ENCODE measurements around the gene SSTR3.
"Not testable (repeated sequence)": the region's sequence is repeated elsewhere in the genome, so short reads cannot be mapped to it uniquely, and the experiment has no call there.

SSTR3 gene

GRCh38 chr22:37212174-37212906 lies at the start of gene SSTR3:
Gene SSTR3, minus strand, starts transcription at chr22:37212477. Its CDS starts 4,674 bp downstream, at chr22:37207803.
- DNase-seq (ENCODE audit: low spot score), result no peak

DNA sequence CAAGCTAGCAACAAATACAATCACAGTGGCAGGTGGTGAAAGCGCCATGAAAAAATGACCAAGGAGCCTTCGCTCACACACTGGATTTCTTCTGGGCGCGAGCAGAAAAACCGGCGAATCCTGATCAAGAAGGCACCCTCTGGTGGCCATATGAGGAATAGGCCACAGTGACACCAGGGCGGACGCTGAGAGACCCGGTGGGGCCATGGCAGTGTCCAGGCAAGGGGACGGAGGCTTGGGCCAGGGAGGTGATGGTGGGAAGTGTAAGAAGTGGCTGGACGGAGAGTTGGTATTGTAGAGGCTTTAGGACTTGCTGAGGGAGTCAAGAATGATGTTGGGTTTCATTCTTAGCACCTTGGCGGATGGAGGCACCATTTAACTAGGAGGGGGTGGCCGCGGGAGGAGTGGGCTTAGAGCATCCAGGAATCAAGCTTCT lies 48.6 kb upstream of the SSTR3 start:
- DNase-seq (ENCODE audit: low spot score), result peak; percentile 67

GRCh38 chr22:37260155-37260795 lies 48.0 kb upstream of the SSTR3 start:
- DNase-seq (ENCODE audit: low spot score), result no peak

DNA sequence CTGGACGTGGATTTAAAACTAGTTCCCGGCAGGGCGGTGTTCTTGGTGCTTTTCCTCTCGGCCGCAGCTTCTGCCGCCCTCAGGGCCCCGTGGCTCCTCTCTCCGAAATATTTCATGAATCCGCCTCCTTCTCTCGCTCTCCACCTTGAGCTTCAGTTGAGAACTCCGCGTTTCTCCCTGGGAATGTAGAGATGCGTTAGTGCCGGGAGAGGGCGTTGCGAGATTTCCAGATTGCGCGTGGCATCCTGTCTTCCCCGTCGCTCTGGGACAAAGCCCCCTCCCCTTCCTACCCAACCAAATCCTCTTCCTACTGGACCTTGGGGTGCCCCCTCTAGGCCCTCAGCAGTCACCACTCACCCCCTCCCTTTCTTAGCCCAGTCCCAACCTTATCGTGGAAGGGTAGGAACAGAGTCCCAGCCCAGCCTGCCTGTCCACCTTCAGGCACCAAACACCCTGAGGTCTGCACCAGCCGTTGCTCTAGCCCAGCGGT lies 47.3 kb upstream of the SSTR3 start:
- peak; percentile 50 for DNase-seq (ENCODE audit: low spot score)

DNA sequence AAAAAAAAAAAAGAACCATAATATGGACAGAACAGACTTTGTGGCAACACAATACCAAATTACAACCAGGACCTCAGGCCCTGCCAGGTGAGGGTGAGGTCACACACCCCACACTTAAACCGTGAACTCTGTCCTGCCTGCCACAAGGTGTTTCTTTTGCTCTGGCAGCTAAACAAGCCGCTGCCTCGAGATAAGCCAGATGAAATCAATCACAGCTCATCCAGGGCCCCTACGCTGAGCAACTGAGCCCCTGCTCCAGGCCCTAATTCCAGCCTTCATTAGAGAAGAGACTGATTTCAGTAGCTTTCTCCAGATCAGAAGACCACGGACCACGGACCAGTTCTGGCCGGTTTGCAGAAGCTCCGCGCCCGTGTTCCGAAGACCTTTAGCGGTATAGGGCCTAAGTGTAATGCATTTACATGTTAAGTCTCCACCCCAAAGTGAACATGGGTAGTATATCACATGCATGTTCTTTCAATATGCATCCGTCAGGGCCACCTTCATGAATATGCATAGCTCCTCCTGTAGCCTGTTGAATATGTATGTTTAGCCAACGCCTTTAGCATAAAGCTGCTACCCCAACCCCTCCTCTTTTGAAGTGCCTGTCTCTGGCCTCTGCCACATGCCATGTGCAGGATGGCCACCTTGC lies 46.6 kb upstream of the SSTR3 start:
- no peak for DNase-seq (ENCODE audit: low spot score)

DNA sequence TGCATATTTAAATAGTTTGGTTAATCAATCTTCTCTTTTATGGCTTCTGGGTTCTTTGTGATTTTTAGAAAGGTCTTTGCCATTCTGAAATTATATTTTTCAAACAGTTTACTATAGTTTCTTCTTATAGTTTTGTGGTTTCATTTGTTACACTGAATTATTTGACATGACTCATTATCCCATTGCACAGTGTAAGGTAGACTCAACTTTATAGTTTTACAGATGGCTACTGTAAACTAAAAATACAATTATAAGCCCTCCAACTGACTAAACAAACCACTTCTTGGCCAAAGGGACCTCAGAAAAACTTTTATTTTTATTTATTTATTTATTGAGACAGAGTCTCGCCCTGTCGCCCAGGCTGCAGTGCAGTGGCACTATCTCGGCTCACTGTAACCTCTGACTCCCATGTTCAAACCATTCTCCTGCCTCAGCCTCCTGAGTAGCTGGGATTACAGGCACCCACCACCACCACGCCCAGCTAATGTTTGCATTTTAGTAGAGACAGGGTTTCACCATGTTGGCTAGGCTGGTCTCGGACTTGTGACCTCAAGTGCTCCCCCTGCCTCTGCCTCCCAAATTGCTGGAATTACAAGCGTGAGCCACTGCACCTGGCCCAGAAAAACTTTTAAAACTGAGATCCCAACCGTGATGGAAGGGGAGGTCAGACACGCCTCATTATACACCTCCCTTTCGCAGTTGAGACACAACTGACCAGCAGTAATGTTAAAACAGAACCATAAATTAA lies 45.9 kb upstream of the SSTR3 start:
- no peak for DNase-seq (ENCODE audit: low spot score)

- no peak for DNase-seq (ENCODE audit: low spot score)
Observed at GRCh38 chr22:37256075-37256726, 43.9 kb upstream of the SSTR3 start.

- no peak for DNase-seq (ENCODE audit: low spot score)
Observed at GRCh38 chr22:37255558-37256006, 43.3 kb upstream of the SSTR3 start.

DNA sequence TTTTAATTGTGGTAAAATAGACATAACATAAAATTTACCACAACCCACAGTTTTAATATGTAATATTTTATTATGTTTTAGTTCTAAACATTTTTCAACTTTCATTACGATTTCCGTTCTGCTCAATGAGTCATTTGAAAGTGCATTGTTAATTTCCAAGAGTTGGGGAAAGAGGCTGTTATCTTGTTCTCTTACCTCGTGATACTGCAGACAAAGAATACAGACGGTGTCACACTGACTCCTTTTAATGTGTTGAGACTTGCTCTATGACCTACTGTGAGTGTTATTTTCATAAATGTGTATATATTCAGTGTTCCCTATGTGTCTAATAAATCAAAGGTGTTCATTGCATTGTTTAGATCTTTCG lies 42.6 kb upstream of the SSTR3 start:
- DNase-seq (ENCODE audit: low spot score), result peak; percentile 56

DNA sequence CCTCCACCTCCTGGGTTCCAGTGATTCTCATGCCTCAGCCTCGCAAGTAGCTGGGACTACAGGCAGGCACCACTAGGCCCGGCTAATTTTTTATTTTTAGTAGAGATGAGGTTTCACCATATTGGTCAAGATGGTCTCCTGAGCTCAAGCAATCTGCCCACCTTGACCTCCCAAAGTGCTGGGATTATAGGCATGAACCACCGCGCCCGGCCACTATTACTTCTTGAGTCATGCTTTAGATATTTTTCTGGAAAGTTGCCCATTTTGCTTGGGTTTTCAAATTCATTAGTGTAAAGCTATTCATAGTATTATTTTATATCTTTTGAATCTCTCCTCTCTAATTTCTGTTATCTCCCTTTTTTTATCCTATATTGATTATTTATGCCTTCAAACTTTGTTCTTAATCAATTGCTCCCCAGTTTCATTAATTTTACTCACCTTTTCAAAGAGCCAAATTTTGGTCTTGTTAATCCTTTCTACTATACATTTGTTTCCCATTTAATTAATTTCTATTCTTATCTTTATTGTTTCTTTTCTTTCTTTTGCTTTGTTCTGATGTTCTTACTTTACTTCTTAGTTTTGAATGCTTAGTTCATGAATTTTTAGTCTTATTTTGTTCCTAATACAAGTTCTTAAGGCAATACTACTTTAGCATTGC lies 42.1 kb upstream of the SSTR3 start:
- no peak for DNase-seq (ENCODE audit: low spot score)

- no peak for DNase-seq (ENCODE audit: low spot score)
Observed at GRCh38 chr22:37253126-37253660, 40.9 kb upstream of the SSTR3 start.

GRCh38 chr22:37251836-37252235 lies 39.6 kb upstream of the SSTR3 start:
- DNase-seq (ENCODE audit: low spot score), result not testable (repeated sequence)

- DNase-seq (ENCODE audit: low spot score), result no peak
Observed at GRCh38 chr22:37249986-37250385, 37.7 kb upstream of the SSTR3 start.

DNA sequence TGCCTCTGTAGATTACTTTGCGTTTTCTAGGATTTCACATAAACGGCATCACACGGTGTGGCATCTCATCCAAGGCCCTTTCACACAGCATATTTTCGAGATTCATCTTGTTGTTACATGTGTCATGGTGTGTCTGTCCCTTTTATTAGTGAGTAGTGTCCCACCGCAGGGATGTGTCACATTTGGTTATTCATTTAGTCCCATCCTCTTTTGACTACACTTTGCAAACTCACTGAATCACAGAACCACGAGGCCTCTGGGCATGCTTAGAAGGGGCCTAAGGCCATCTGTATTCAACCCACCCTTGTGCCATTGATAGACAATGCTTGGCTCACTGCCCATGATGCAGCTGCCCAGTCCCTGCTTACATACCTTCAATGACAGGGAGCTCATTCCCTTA lies 36.0 kb upstream of the SSTR3 start:
- no peak for DNase-seq (ENCODE audit: low spot score)

DNA sequence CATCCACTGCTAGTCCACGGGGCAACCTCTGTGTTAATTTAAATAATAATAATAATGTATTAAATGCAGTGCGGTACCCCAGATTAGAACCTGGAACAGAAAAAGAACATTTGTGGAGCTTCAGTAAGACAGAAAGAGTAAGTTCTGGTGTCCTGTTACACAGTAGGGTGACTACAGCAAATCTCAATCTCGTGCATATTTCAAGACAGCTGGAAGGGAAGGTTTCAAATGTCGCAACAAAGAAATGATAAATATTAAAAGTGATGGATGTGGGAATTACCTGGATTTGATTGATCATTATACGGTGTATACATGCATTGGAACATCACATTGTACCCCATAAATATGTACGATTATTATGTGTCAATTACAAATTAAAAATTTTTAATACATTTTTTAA lies 33.5 kb upstream of the SSTR3 start:
- DNase-seq (ENCODE audit: low spot score), result no peak

GRCh38 chr22:37244922-37245722 lies 32.8 kb upstream of the SSTR3 start:
- no peak for DNase-seq (ENCODE audit: low spot score)

- DNase-seq (ENCODE audit: low spot score), result no peak
Observed at GRCh38 chr22:37244114-37244921, 32.0 kb upstream of the SSTR3 start, which contains the start of gene RAC2. Gene RAC2, minus strand, starts transcription at chr22:37244269. Its CDS starts 121 bp downstream, at chr22:37244148.

- no peak for DNase-seq (ENCODE audit: low spot score)
Observed at GRCh38 chr22:37243402-37244113, 31.3 kb upstream of the SSTR3 start.
